ENCODE measurements around the gene ESM1. TPM values are rescaled to one million over a fixed set of nuclear protein-coding genes. Genes with fewer than 3 reads are reported as not detected.
"Not testable (repeated sequence)": the region's sequence is repeated elsewhere in the genome, so short reads cannot be mapped to it uniquely, and the experiment has no call there.

ESM1 gene
- total and polyA plus RNA-seq, 2 donors (not counting 3 experiments of a cell fraction or from before 2014, with no cell fraction given), result 214 to 577 TPM

- H3K9me1 ChIP-seq (replicated peaks; ENCODE audit: control insufficient read depth, extremely low read depth, insufficient read depth, low read length), result no peaks in the 10 kb centered on the region
- peak overlapping the region; percentile 89 for H3K27ac ChIP-seq (ENCODE audit: insufficient read depth, low read depth, low read length)
- dilution Hi-C loops (cut with MboI; ENCODE audit: extremely low pct_ligation_motif_present, low sequenced_read_pairs), result no loop called here
- DNase-seq (ENCODE audit: low read depth, low spot score) (peak; percentile 57), FAIRE-seq (peak; percentile 76)
- no peaks in the 10 kb centered on the region for H3K9me3 ChIP-seq (replicated peaks; ENCODE audit: control insufficient read depth, insufficient read depth, low read length)
- H2AFZ ChIP-seq (ENCODE audit: low read depth, low read length), result peak overlapping the region; percentile 44
- H3K27me3 ChIP-seq (ENCODE audit: control insufficient read depth in 2 of 2, insufficient read depth in 2 of 2, low read length in 2 of 2), result no peaks in the 10 kb centered on the region
- H3K9ac ChIP-seq (replicated peaks; ENCODE audit: extremely low read depth, insufficient read depth, low read length), result peak overlapping the region; percentile 59
- CTCF ChIA-PET, result no interaction called here
- no TSS peak for BruUV-seq (replicated peaks)
- intact Hi-C loops (cut with micrococcal nuclease), result loop anchor here (1.0 kb wide), 2 partner anchors 10 to 18 kb away; partner anchors contain the start of gene ESM1
- no peaks in the 10 kb centered on the region for H4K20me1 ChIP-seq (replicated peaks; ENCODE audit: control insufficient read depth, extremely low read depth, insufficient read depth, low read length)
- no peak for TF ChIP-seq EZH2 (IDR thresholded peaks at IDR 0.05; ENCODE audit: borderline replicate concordance, low read depth, low read length, severe bottlenecking)
- TF ChIP-seq POLR2A (IDR thresholded peaks at IDR 0.05; ENCODE audit: low read depth, low read length), result no peak
- POLR2A ChIA-PET, result no interaction called here
- H3K4me3 ChIP-seq (replicated peaks in 1 of 3; ENCODE audit: insufficient read depth in 1 of 3, low read depth in 1 of 3, low read length in 3 of 3), result no peak overlapping the region
- H3K4me1 ChIP-seq (ENCODE audit: control insufficient read depth, extremely low read depth, insufficient read depth, low read length), result peaks cover 43% of the 10 kb centered on the region
- no peaks in the 10 kb centered on the region for H3K79me2 ChIP-seq (ENCODE audit: control insufficient read depth, insufficient read depth, low read length)
- no peaks in the 10 kb centered on the region for H3K36me3 ChIP-seq (ENCODE audit: control insufficient read depth in 2 of 2, extremely low read depth in 1 of 2, insufficient read depth in 2 of 2, low read length in 2 of 2)
- H3K4me2 ChIP-seq (ENCODE audit: insufficient read depth, low read length), result peak overlapping the region; percentile 24
Measured at GRCh38 chr5:55003432-55004065, 18.2 kb upstream of the ESM1 start.

GRCh38 chr5:55002166-55002565 is 16.8 kb upstream of the ESM1 start:
- DNase-seq (ENCODE audit: low read depth, low spot score); H3K4me3 ChIP-seq (replicated peaks in 1 of 3; ENCODE audit: insufficient read depth in 1 of 3, low read depth in 1 of 3, low read length in 3 of 3); POLR2A ChIA-PET; H3K9me3 ChIP-seq (replicated peaks; ENCODE audit: control insufficient read depth, insufficient read depth, low read length); H3K9ac ChIP-seq (replicated peaks; ENCODE audit: extremely low read depth, insufficient read depth, low read length); intact Hi-C loops (cut with micrococcal nuclease); CTCF ChIA-PET; H3K27me3 ChIP-seq (ENCODE audit: control insufficient read depth in 2 of 2, insufficient read depth in 2 of 2, low read length in 2 of 2); BruUV-seq (replicated peaks); H3K27ac ChIP-seq (ENCODE audit: insufficient read depth, low read depth, low read length); H3K79me2 ChIP-seq (ENCODE audit: control insufficient read depth, insufficient read depth, low read length); FAIRE-seq; dilution Hi-C loops (cut with MboI; ENCODE audit: extremely low pct_ligation_motif_present, low sequenced_read_pairs); H3K4me2 ChIP-seq (ENCODE audit: insufficient read depth, low read length); H4K20me1 ChIP-seq (replicated peaks; ENCODE audit: control insufficient read depth, extremely low read depth, insufficient read depth, low read length); H2AFZ ChIP-seq (ENCODE audit: low read depth, low read length); H3K9me1 ChIP-seq (replicated peaks; ENCODE audit: control insufficient read depth, extremely low read depth, insufficient read depth, low read length); H3K36me3 ChIP-seq (ENCODE audit: control insufficient read depth in 2 of 2, extremely low read depth in 1 of 2, insufficient read depth in 2 of 2, low read length in 2 of 2): not testable (repeated sequence)
- H3K4me1 ChIP-seq (ENCODE audit: control insufficient read depth, extremely low read depth, insufficient read depth, low read length), result peaks cover 43% of the 10 kb centered on the region
